ENCODE results near the gene WBP1.

Gene WBP1

DNA sequence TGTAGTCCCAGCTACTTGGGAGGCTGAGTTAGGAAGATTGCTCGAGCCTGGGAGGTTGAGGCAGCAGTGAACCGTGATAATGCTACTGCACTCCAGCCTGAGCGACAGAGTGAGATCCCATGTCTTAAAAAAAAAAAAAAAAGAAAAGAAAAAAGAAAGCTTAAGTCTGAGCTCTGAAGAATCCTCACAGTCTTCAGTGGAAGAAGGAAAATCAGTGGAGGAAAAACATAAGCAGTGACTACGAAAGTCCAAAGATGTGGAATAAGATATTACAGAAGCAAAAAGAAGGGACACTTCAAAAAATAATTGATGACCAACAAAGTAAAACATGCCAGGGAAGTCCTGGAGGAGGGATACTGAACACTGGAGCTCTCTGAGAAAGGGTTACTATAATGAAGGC is 52.0 kb downstream of the WBP1 start:
- no peak for ATAC-seq
- TF ChIP-seq ZFP30 (CRISPR knock-in tag; IDR thresholded peaks at IDR 0.05) (no peak), ESRRG (CRISPR knock-in tag; IDR thresholded peaks at IDR 0.05) (no peak), CSDC2 (CRISPR knock-in tag; IDR thresholded peaks at IDR 0.05) (no peak)
